HG03558 (cell line): ENCODE measurements around the gene ABTB2.

Source experiments
- ATAC-seq: cut with Tn5 transposase; IDR thresholded peaks from one replicate; pipeline ENCODE4 v1.9.1; 2021; ENCODE audit warnings: moderate number of reproducible peaks; ENCODE audit not compliant: unreplicated experiment; ENCODE audit errors: extremely low read depth

ABTB2 gene

DNA sequence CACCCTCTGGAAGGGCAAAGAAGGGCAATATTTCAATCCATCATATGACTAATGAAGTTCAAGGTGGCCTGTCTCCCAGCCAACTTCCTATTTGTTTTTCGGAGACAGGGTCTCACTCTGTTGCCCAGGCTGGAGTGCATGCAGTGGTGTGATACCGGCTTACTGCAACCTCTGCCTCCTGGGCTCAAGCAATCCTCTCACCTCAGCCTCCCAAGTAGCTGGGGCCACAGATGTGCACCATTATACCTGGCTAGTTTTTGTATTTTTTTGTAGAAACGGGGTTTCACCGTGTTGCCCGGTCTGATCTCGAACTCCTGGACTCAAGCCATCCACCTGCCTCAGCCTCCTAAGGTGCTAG is 13.4 kb downstream of the ABTB2 start:
- ATAC-seq, result no peak

- ATAC-seq, result no peak
Measured at GRCh38 chr11:34343686-34344085, 14.1 kb downstream of the ABTB2 start.

GRCh38 chr11:34343153-34343552 is 14.7 kb downstream of the ABTB2 start:
- no peak for ATAC-seq

DNA sequence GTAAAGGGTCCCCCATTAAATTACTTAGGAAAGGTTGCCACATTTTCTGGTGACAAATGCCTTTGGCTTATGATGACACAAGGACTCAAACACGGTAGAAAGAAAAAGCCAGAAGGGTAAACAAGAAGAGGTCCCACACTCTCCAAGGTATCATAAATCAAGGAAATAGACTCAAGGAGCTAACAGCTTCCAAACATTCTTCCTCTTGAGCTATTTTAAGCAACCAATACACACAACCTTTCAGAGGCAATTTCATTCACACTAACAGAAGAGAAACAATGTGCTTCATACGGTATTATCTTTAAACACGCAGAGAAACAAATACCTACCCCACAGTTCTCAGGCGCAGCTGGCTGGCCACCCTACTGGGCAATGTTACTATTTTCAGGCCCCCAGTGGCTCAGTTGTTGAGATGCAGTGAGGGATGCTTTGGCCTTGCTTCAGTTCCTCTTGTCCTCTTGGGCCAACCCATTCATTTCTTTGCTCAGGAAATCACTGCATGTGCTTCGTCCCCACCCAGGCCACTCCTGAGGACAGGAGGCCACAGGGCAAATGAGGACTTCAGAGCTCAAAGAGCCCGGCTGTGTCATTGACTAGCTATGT is 15.8 kb downstream of the ABTB2 start:
- no peak for ATAC-seq

DNA sequence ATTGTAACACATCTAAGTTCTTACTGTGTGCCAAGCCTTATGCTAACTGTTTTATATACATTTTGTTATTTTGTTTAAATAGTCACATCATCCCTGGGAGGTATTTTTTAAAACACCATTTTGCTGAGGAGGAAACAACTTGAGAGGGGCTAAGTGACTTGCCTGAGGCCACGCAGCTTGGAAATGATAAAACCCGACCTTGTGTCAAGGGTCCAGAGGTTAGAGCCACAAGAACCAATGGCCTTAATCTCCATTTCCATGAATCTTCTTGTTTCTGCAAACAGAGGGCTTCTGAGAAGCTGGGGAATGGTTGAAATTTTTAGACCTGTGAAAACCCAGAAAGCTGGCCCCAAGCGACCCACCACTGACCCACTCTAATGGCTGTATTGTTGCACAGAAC is 16.7 kb downstream of the ABTB2 start:
- ATAC-seq, result no peak

- no peak for ATAC-seq
Measured at GRCh38 chr11:34340653-34341052, 17.2 kb downstream of the ABTB2 start.

- no peak for ATAC-seq
Measured at GRCh38 chr11:34339149-34340064, 18.4 kb downstream of the ABTB2 start.

- no peak for ATAC-seq
Measured at GRCh38 chr11:34337016-34337415, 20.8 kb downstream of the ABTB2 start.

GRCh38 chr11:34335801-34336200 is 22.0 kb downstream of the ABTB2 start:
- ATAC-seq, result no peak

GRCh38 chr11:34335331-34335730 is 22.5 kb downstream of the ABTB2 start:
- ATAC-seq, result no peak

DNA sequence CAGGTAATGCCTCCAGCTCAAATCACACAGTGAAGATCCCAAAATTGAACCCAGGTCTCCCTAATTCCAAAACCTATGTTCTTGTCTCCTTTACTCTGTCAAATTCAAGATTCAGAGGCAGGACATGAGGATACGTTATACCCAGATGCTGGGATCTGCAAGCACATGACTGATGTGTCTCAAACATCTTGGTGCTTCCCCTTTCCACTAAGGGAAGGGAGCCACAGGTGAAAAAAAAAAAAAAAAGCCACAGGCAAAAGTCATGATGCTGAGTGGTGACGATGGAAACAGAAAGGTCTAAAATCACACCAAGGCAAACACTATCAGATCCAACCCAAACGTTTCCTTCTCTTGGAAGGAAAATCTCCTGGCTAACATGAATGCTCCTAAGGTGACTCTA is 24.0 kb downstream of the ABTB2 start:
- ATAC-seq, result no peak

DNA sequence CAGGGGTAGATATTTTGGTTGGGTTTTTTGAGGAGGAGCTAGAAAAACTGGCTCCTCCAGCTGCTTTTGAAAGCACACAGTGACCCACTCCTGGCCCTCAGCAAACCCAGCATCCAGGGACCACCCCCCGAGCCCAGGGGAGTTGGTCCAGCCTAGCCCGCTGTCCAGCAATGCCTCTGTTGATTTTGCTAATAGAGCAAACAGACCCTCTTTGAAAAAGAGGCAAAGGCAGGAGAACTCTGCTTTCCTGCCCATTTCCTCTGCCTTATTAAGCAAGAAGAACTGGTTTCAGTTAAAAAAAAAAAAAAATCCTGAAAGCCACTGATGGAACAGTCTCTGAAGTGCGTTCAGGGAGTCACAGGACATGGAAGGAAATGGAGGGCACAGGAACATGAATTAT is 25.3 kb downstream of the ABTB2 start:
- ATAC-seq, result no peak

DNA sequence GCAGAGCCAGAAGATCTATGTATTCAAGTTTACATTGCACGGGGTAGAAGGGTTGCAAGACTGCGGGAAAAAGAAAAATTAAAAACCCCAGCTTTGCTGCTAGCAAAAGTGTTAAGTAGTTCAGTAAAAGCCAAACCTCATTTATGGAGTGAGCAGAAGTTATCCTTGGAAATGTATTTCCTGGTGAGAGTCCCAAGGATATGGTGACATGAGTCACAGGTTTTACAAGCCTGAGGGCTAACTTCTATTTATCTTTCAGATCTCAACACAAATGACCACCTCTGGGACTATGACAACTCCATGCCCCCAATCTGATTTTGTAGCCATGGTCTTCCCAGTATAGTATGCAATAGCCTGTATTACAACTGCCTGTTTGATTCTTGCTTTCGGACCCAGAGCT is 26.1 kb downstream of the ABTB2 start:
- no peak for ATAC-seq

DNA sequence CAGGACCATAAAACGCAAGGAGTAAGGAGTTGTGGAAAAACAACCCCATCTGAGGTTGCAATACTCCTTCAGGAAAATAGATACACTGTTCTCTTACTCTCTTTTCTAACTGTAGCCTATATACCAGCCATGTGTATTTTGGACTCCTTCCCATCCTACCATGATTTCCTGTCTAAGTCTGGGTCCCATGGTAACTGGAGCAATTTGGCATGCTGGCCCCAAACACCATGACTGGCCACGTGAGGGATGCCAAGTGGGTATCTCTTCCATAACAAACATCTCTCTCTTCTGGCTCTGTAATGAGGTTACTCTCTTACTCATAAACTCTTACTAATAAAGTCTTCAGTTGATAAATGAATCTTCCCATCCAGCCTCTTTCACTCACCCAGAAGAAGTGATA is 26.5 kb downstream of the ABTB2 start:
- ATAC-seq, result no peak

DNA sequence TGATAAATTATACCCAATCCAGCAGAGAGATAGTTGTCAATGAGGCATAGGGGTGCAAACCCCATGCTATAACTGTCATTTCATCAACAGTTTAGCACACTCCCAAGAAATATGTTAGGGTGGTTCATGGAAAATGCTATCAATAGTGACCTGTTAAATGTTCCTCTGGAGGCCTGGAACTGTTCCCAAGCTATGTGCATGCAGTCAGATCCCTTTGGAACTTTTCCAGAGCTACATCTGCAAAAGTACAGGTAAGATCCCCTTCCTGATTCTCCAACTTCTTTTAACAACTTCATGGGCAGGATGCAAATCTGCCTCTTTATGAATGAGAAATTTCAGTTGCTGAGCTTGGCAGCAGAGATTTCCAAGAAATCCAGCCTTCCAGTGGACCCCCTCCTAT is 27.2 kb downstream of the ABTB2 start:
- ATAC-seq, result no peak

DNA sequence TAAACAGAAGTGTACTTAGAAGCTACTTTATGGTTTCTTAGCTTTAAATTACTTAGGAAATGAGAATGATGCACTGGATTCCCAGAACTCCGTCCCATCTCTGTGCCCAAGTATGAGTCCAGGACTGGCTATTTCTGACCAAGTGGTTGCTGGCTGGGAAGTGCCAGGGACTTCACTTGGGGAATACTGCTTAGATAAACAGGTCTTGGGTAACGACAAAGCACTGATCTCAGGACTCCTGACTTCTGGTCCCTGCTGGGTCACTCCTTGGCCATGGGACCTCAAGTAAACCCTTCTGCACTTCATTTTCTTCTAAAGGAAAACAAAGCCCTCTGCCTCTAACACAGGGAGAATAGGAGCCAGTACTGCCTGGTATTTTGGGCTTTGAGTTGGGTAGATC is 27.9 kb downstream of the ABTB2 start:
- ATAC-seq, result no peak

GRCh38 chr11:34328632-34328910 is 29.2 kb downstream of the ABTB2 start:
- ATAC-seq, result no peak

DNA sequence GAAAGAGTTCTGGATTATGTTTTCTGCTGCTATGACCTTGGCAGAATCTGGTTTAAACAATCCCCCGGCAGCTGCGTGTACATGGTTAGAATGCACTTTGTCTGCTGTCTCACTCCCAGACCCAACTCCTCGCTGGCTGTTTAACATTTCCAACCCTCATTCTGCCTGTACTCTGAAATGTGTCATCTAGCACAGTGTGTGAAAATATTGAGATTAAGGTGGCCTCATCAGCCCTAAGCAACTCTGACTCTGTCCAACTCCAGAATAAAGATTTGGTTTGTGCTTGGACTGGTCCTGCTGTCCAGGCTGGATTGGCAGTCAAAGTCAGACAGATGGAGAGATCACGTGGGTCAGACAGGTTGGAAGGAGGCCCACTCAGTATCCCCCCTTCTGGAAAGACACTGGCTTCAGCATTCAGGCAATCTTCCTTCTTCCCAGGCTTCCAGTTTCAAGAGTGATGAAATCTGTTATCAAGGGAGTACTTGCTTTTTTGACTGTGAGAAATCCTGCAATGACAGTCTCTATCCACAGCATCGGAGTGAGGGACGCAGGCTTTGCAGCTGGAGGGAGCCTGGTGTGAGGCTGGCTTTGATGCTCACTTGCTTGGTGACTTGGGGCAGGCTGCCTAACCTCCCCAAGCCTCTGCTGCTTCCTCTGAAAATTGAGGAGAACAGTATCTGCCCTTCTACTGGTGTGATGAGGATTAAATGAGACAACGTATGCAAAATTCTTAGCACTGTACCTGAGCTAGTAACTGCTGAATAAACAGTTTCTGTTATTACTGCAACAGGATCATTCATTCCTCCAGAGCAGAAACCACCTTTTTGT is 29.8 kb downstream of the ABTB2 start:
- ATAC-seq, result no peak

DNA sequence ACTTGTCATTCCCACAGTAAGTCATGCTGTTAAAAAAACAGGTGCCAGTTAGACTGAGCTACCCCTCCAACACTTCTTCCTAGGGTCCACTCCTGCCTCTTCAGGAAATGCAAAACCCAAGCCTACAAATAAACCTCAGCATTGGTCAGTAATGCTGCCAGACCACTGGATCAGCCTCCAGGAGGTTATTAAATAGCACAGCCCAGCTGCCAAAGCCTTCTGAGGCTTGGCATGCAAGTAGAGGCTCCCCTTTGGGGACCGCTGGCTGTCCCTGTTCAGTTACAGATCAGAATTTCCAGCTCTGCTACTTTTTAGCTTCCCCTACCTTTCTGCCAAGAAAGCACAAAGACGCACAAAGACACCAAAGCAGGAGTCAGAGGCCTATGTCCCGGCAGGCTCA is 33.3 kb downstream of the ABTB2 start:
- ATAC-seq, result no peak

- no peak for ATAC-seq
Measured at GRCh38 chr11:34323601-34324000, 34.2 kb downstream of the ABTB2 start.
